ENCODE data around the gene HELZ2. TPM values are rescaled to one million over a fixed set of nuclear protein-coding genes. Genes with fewer than 3 reads are reported as not detected.

Gene HELZ2
- total RNA-seq, 3 donors from 2014 or later = 35.4 to 49.3 (median 36.2) TPM

GRCh38 chr20:63557481-63557891 lies 16.6 kb downstream of the HELZ2 start:
- Histone ChIP-seq H3K36me3 (ENCODE audit: low read depth) (no peaks in the 10 kb centered on the region), H3K4me1 (ENCODE audit: low read depth) (no peaks in the 10 kb centered on the region), H3K4me3 (no peak overlapping the region), H3K9me3 (no peaks in the 10 kb centered on the region)
- no peak for ATAC-seq
- no peak for DNase-seq
- no peak for TF ChIP-seq CTCF (IDR thresholded peaks at IDR 0.05)
- intact Hi-C loops (cut with DNase I, micrococcal nuclease) = no loop called here

GRCh38 chr20:63556873-63557478 lies 17.1 kb downstream of the HELZ2 start:
- no peak overlapping the region for H3K4me3 ChIP-seq
- no peak for DNase-seq

GRCh38 chr20:63555661-63556381 lies 18.2 kb downstream of the HELZ2 start:
- TF ChIP-seq CTCF (IDR thresholded peaks at IDR 0.05) = no peak
- H3K36me3 ChIP-seq (ENCODE audit: low read depth) = no peaks in the 10 kb centered on the region
- H3K4me1 ChIP-seq (ENCODE audit: low read depth) = no peaks in the 10 kb centered on the region
- no peak for DNase-seq
- intact Hi-C loops (cut with DNase I, micrococcal nuclease) = no loop called here
- no peak overlapping the region for H3K4me3 ChIP-seq
- ATAC-seq = no peak
- H3K9me3 ChIP-seq = no peaks in the 10 kb centered on the region

More at GRCh38 chr20:63556873-63557478, 17.1 kb downstream of the HELZ2 start:
- Histone ChIP-seq H3K36me3 (ENCODE audit: low read depth) (no peaks in the 10 kb centered on the region), H3K4me1 (ENCODE audit: low read depth) (no peaks in the 10 kb centered on the region), H3K9me3 (no peaks in the 10 kb centered on the region)
- intact Hi-C loops (cut with DNase I, micrococcal nuclease) = no loop called here
- TF ChIP-seq CTCF (IDR thresholded peaks at IDR 0.05) = no peak
- ATAC-seq = no peak

GRCh38 chr20:63554361-63555278 lies 19.4 kb downstream of the HELZ2 start:
- no peak for TF ChIP-seq CTCF (IDR thresholded peaks at IDR 0.05)
- peak; percentile 3 for ATAC-seq
- no peaks in the 10 kb centered on the region for H3K9me3 ChIP-seq
- no peak for DNase-seq
- no peaks in the 10 kb centered on the region for H3K36me3 ChIP-seq (ENCODE audit: low read depth)
- intact Hi-C loops (cut with DNase I, micrococcal nuclease) = no loop called here
- H3K4me1 ChIP-seq (ENCODE audit: low read depth) = no peaks in the 10 kb centered on the region
- no peak overlapping the region for H3K4me3 ChIP-seq

- H3K4me1 ChIP-seq (ENCODE audit: low read depth) = no peaks in the 10 kb centered on the region
- no peaks in the 10 kb centered on the region for H3K36me3 ChIP-seq (ENCODE audit: low read depth)
- intact Hi-C loops (cut with DNase I, micrococcal nuclease) = no loop called here
- no peak for TF ChIP-seq CTCF (IDR thresholded peaks at IDR 0.05)
- no peaks in the 10 kb centered on the region for H3K9me3 ChIP-seq
- DNase-seq (no peak), ATAC-seq (peak; percentile 42)
- H3K4me3 ChIP-seq = no peak within 1 kb of the TSS
Measured at GRCh38 chr20:63553933-63554290, 20.1 kb downstream of the HELZ2 start, which contains the start of gene FNDC11. FNDC11 (plus strand) TSS chr20:63554159; CDS start chr20:63555664, 1,505 bp downstream.

All from mucosa of descending colon (tissue), 3 donors.